Fibroblast of lung (primary cell): ENCODE data around the gene LSAMP. TPM values are rescaled to one million over a fixed set of nuclear protein-coding genes. Genes with fewer than 3 reads are reported as not detected.

Experiments used
- DNase-seq, 2 donors: peaks; one replicate each; pipeline versions ENCODE4 v3.0.0 to v3.0.0-alpha.2; 2010; ENCODE audit warnings: low read depth in 2 of 2
- H2AFZ ChIP-seq: 2 replicates; pipeline ENCODE4 v1.5.1; 2012; ENCODE audit warnings: low read length, control low read depth, inconsistent platforms
- H3K27ac ChIP-seq: 2 replicates; pipeline ENCODE4 v1.5.1; 2011; ENCODE audit warnings: low read length, control low read depth; ENCODE audit not compliant: insufficient read depth
- H3K27me3 ChIP-seq: 2 replicates; pipeline ENCODE4 v1.5.1; 2011; ENCODE audit warnings: mild to moderate bottlenecking, low read length; ENCODE audit not compliant: control insufficient read depth, insufficient read depth
- H3K36me3 ChIP-seq: 2 replicates; pipeline ENCODE4 v1.5.1; 2011; ENCODE audit warnings: low read length; ENCODE audit not compliant: control insufficient read depth, insufficient read depth
- H3K4me1 ChIP-seq: 2 replicates; pipeline ENCODE4 v1.5.1; 2011; ENCODE audit warnings: low read length; ENCODE audit not compliant: control insufficient read depth, insufficient read depth; ENCODE audit errors: extremely low read depth
- H3K4me2 ChIP-seq: 2 replicates; pipeline ENCODE4 v1.5.1; 2011; ENCODE audit warnings: low read length, control low read depth; ENCODE audit not compliant: insufficient read depth; ENCODE audit errors: extremely low read depth
- H3K4me3 ChIP-seq, 4 experiments: fragments of 200-600 bp in 1 of 4; sonication (generic) in 1 of 4; replicated peaks in 1 of 4; 2 replicates each; pipeline ENCODE4 v1.5.1; 2011 to 2016; ENCODE audit warnings: low read length in 4 of 4, low read depth in 3 of 4, mild to moderate bottlenecking in 3 of 4, control low read depth in 2 of 4, inconsistent platforms in 1 of 4, mixed read lengths in 1 of 4; ENCODE audit not compliant: insufficient read depth in 1 of 4; ENCODE audit errors: control extremely low read depth in 1 of 4
- H3K79me2 ChIP-seq: 2 replicates; pipeline ENCODE4 v1.5.1; 2012; ENCODE audit warnings: mild to moderate bottlenecking, low read length, inconsistent platforms; ENCODE audit not compliant: control insufficient read depth, insufficient read depth
- H3K9ac ChIP-seq: 2 replicates; pipeline ENCODE4 v1.5.1; 2011; ENCODE audit warnings: mild to moderate bottlenecking, low read length, control low read depth; ENCODE audit not compliant: insufficient read depth
- H3K9me3 ChIP-seq: 2 replicates; pipeline ENCODE4 v1.5.1; 2012; ENCODE audit warnings: low read depth, low read length; ENCODE audit not compliant: control insufficient read depth, insufficient read depth
- H4K20me1 ChIP-seq: 2 replicates; pipeline ENCODE4 v1.5.1; 2011; ENCODE audit warnings: low read length; ENCODE audit not compliant: control insufficient read depth, insufficient read depth; ENCODE audit errors: extremely low read depth
- CTCF ChIP-seq, 2 donors: IDR thresholded peaks in 1 of 2; conservative IDR thresholded peaks in 1 of 2; 1 replicate in 1 of 2; 2 replicates in 1 of 2; pipeline ENCODE4 v1.5.1; 2011 to 2012; ENCODE audit warnings: low read length in 2 of 2, control low read depth in 1 of 2, inconsistent platforms in 1 of 2, low read depth in 1 of 2, mild to moderate bottlenecking in 1 of 2
- EZH2 ChIP-seq: IDR thresholded peaks from 2 replicates; pipeline ENCODE4 v1.5.1; 2012; ENCODE audit warnings: low read length, control low read depth, mild to moderate bottlenecking; ENCODE audit errors: missing control alignments
- polyA plus RNA-seq, 2 donors: library from polyadenylated mRNA; depleted of rRNA in 1 of 2; stranded (reverse) in 1 of 2; unstranded in 1 of 2; fragments of >200 nt; gene quantifications; 2 replicates each; pipeline ENCODE4 v1.2.1, GENCODE V29; 2011 to 2012; ENCODE audit warnings: missing spikeins in 1 of 2
- total RNA-seq: library from RNA; depleted of rRNA; stranded (reverse); fragments of >200 nt; gene quantifications from 2 replicates; pipeline ENCODE4 v1.2.1, GENCODE V29; 2014

The LSAMP gene
- total and polyA plus RNA-seq, 2 donors (not counting 1 experiment from before 2014, with no cell fraction given) = 4.8 to 5.9 TPM

DNA sequence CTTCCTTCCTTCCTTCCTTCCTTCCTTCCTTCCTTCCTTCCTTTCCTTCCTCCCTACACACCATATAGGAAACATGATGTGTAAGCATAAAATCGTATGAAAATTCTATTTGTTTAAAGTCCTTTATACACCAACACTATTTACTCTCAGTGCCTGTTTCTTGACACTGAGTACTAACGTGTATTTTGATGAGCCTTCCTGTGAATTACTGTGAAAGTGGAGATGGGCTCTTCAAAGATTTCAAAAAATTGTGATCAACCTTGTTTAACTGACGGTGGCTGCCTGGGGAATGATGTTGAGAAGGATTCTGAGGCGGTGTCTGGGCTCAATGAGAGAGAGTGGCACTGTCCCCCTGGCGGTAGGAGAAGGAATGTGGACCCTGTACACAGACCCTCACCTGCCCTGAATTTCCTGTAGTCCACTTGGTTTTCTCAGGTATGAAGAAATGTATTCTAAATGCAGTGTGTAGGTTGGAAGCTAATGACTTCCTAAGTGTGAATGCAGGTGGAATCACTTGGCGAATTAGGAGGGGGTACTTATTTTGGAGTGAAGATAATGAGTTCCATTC, 584.0 kb downstream of the LSAMP start:
- H3K36me3 ChIP-seq = no peaks in the 10 kb centered on the region
- no peak overlapping the region for H3K4me2 ChIP-seq
- H3K79me2 ChIP-seq = no peaks in the 10 kb centered on the region
- TF ChIP-seq CTCF (conservative IDR thresholded peaks at IDR 0.05 in 1 of 2, IDR thresholded peaks at IDR 0.05 in 1 of 2; ENCODE audit: low read depth in 1 of 2, low read length in 2 of 2) = no peak
- no peak for TF ChIP-seq EZH2
- H3K27ac ChIP-seq = no peak overlapping the region
- H2AFZ ChIP-seq = no peak overlapping the region
- no peaks in the 10 kb centered on the region for H3K27me3 ChIP-seq
- H4K20me1 ChIP-seq = no peaks in the 10 kb centered on the region
- H3K9me3 ChIP-seq = no peaks in the 10 kb centered on the region
- H3K4me1 ChIP-seq = peaks cover 3% of the 10 kb centered on the region
- DNase-seq = no peak
- H3K9ac ChIP-seq = no peak overlapping the region
- no peak overlapping the region for H3K4me3 ChIP-seq

GRCh38 chr3:115860766-115861165, 584.5 kb downstream of the LSAMP start:
- TF ChIP-seq EZH2 (no peak), CTCF (conservative IDR thresholded peaks at IDR 0.05 in 1 of 2, IDR thresholded peaks at IDR 0.05 in 1 of 2; ENCODE audit: low read depth in 1 of 2, low read length in 2 of 2) (no peak)
- H3K4me1 ChIP-seq = peaks cover 3% of the 10 kb centered on the region
- no peaks in the 10 kb centered on the region for H3K9me3 ChIP-seq
- H3K4me2 ChIP-seq = no peak overlapping the region
- H3K27ac ChIP-seq = no peak overlapping the region
- H4K20me1 ChIP-seq = no peaks in the 10 kb centered on the region
- no peak overlapping the region for H2AFZ ChIP-seq
- DNase-seq = no peak
- H3K36me3 ChIP-seq = no peaks in the 10 kb centered on the region
- no peaks in the 10 kb centered on the region for H3K79me2 ChIP-seq
- no peak overlapping the region for H3K4me3 ChIP-seq
- no peak overlapping the region for H3K9ac ChIP-seq
- H3K27me3 ChIP-seq = no peaks in the 10 kb centered on the region

DNA sequence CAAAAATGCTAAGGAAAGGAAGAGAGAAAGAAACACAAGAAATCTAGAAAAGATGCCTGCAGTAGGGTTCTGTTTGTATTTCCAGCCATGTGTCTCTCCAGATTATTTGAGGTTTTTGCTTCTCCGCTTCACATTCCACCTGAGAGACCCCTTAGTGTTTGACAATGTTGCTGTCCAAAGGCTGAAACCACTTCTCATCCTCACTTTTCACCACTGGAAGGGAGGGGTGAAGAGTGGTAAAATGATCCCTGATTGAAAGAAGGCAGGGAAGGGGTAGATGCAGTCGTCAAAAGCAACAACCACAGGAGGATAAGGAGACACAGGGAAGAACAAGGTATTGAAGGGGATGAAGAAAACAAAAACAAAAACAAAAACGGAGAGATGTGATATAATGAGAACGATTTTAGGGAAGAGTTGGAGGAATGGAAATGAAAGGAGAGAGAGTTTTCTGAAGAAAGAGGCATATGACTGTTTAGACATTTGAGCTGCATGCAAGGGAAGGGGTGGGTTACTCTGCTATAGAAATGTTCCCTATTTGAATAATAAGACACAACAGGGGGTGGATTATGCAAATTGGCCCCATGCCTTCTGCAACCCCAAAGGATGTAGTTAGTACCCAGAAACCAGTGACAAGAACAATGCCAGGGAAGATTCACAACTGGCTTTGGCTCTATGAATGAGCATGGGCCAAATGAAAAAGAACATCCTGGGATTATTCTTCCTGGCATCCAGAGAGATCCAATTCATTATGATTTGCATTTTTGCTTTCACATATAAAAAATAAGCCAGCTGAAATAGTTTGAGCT, 586.1 kb downstream of the LSAMP start:
- Histone ChIP-seq H3K27me3 (no peaks in the 10 kb centered on the region), H3K79me2 (no peaks in the 10 kb centered on the region), H4K20me1 (no peaks in the 10 kb centered on the region), H3K9ac (no peak overlapping the region), H3K4me3 (no peak overlapping the region), H3K36me3 (no peaks in the 10 kb centered on the region), H2AFZ (no peak overlapping the region), H3K4me2 (no peak overlapping the region), H3K9me3 (no peaks in the 10 kb centered on the region), H3K27ac (no peak overlapping the region), H3K4me1 (peaks cover 3% of the 10 kb centered on the region)
- no peak for TF ChIP-seq CTCF (conservative IDR thresholded peaks at IDR 0.05 in 1 of 2, IDR thresholded peaks at IDR 0.05 in 1 of 2; ENCODE audit: low read depth in 1 of 2, low read length in 2 of 2)
- no peak for TF ChIP-seq EZH2
- DNase-seq = no peak
